ENCODE data around the gene PRKCE.

DNA sequence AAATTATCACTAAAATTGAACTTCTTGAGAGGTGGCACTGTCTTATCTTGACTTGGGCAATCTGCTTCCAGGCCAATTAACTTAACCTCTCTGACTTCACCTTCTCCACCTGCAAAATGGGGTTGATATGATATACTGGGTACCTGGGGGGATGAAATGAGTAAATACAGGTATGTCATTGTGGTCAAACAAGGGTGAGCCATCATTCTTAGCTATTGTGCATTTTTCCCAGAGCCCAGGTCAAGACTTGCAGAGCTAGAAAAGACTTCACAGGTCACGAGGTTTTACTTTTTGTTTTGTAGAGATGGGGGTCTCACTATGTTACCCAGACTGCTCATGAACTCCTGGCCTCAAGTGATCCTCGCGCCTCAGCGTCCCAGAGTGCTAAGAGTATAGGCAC, 145.0 kb downstream of the PRKCE start:
- no peak for TF ChIP-seq EZH2 (IDR thresholded peaks at IDR 0.05; ENCODE audit: low read length, missing control alignments)
- TF ChIP-seq, protein P1, sequence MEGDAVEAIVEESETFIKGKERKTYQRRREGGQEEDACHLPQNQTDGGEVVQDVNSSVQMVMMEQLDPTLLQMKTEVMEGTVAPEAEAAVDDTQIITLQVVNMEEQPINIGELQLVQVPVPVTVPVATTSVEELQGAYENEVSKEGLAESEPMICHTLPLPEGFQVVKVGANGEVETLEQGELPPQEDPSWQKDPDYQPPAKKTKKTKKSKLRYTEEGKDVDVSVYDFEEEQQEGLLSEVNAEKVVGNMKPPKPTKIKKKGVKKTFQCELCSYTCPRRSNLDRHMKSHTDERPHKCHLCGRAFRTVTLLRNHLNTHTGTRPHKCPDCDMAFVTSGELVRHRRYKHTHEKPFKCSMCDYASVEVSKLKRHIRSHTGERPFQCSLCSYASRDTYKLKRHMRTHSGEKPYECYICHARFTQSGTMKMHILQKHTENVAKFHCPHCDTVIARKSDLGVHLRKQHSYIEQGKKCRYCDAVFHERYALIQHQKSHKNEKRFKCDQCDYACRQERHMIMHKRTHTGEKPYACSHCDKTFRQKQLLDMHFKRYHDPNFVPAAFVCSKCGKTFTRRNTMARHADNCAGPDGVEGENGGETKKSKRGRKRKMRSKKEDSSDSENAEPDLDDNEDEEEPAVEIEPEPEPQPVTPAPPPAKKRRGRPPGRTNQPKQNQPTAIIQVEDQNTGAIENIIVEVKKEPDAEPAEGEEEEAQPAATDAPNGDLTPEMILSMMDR (conservative IDR thresholded peaks at IDR 0.05 in 1 of 2, IDR thresholded peaks at IDR 0.05 in 1 of 2; ENCODE audit: low read depth in 1 of 2, low read length in 2 of 2) = no peak

All from fibroblast of lung (primary cell).